Measurements from ENCODE around the gene ASGR1. TPM values are rescaled to one million over a fixed set of nuclear protein-coding genes. Genes with fewer than 3 reads are reported as not detected.
"Not testable (repeated sequence)": the region's sequence is repeated elsewhere in the genome, so short reads cannot be mapped to it uniquely, and the experiment has no call there.

The ASGR1 gene
- total and polyA plus RNA-seq, 9 donors: 0.20 to 3.3 (median 1.0) TPM

DNA sequence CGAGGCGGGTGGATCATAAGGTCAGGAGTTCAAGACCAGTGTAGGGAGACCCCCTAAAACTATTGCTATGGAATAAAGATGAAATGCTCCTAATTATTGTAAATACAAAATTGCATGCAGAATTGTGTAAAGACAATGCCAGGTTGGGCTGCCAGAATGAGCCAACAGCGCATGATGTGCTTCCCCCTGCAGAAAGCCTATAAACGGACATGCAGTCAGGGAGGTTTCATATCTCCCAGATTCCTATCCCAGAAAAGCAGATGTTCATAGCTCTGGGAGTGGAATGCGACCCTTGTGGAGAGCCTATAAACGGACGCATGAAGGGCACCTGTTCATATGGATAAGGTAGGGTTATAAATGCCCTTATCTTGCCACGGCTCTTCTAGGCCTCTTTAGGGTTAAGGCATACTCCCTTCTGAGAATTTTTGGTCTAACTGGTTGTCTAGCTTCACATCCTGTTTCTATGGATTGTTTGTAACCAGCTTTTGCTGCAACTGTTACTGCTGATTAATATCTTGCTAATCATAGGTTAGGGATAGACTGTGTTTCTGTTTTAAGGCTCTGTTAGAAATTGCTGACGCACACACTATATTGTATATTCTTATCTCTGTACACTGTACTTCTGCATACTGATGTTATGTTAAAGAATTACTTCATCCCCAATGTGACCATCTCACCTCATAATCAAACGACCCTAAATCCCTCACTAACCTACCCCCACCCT lies 10.2 kb downstream of the ASGR1 start:
- intact Hi-C loops (cut with DNase I); H3K27me3 ChIP-seq; DNase-seq; H3K4me3 ChIP-seq; H3K4me1 ChIP-seq (ENCODE audit: insufficient read depth); H3K36me3 ChIP-seq; H3K27ac ChIP-seq; H3K9me3 ChIP-seq: not testable (repeated sequence)
- 86 to 91% (median 89%) methylated on average over 10 of the region's 10 CpGs for WGBS, 3 donors

DNA sequence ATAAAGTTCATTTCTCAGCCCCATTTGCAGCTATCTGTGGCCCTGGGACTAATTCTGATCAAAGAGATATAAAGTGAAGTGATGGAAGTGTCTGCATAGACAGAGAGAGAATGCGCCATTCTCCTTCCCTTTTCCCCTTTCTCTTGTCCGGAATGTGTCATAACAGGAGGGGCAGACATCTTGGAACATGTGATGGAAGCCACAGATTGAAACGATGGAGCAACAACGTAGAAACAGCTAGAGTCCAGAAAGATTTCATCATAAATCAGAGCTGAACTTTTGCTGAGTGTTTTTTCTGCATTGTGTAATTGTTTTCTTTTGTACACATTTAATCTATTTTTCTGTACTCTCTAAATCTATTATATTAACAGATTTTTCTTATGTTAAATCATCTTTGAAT lies 11.3 kb downstream of the ASGR1 start:
- Histone ChIP-seq H3K9me3 (no peaks in the 10 kb centered on the region), H3K27ac (no peak overlapping the region), H3K36me3 (no peaks in the 10 kb centered on the region), H3K4me1 (ENCODE audit: insufficient read depth) (no peaks in the 10 kb centered on the region), H3K27me3 (no peaks in the 10 kb centered on the region), H3K4me3 (no peak overlapping the region)
- intact Hi-C loops (cut with DNase I): no loop called here
- DNase-seq: no peak
- WGBS, 3 donors: 56 to 64% (median 59%) methylated on average over 4 of the region's 4 CpGs
- TF ChIP-seq POLR2A (IDR thresholded peaks at IDR 0.05) (no peak), EP300 (IDR thresholded peaks at IDR 0.05) (no peak)
- TF ChIP-seq, protein P1, sequence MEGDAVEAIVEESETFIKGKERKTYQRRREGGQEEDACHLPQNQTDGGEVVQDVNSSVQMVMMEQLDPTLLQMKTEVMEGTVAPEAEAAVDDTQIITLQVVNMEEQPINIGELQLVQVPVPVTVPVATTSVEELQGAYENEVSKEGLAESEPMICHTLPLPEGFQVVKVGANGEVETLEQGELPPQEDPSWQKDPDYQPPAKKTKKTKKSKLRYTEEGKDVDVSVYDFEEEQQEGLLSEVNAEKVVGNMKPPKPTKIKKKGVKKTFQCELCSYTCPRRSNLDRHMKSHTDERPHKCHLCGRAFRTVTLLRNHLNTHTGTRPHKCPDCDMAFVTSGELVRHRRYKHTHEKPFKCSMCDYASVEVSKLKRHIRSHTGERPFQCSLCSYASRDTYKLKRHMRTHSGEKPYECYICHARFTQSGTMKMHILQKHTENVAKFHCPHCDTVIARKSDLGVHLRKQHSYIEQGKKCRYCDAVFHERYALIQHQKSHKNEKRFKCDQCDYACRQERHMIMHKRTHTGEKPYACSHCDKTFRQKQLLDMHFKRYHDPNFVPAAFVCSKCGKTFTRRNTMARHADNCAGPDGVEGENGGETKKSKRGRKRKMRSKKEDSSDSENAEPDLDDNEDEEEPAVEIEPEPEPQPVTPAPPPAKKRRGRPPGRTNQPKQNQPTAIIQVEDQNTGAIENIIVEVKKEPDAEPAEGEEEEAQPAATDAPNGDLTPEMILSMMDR (IDR thresholded peaks at IDR 0.05): no peak

DNA sequence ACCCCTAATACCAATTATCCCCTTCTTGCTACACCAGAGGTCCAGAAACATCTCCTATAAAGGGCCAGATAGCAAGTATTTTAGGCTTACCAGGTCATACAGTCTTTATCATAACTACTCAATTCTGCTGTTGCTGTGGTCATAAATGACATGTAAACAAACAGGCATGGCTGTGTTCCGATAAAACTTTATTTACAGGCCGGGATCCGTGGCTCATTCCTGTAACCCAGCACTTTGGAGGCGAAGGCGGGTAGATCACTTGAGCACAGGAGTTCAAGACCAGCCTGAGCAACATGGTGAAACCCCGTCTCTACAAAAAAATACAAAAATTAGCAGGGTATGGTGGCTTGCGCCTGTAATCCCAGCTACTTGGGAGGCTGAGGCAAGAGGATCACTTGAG lies 12.3 kb downstream of the ASGR1 start:
- Histone ChIP-seq H3K36me3 (no peaks in the 10 kb centered on the region), H3K27ac (no peak overlapping the region), H3K4me1 (ENCODE audit: insufficient read depth) (no peaks in the 10 kb centered on the region), H3K4me3 (no peak overlapping the region), H3K27me3 (no peaks in the 10 kb centered on the region), H3K9me3 (no peaks in the 10 kb centered on the region)
- intact Hi-C loops (cut with DNase I): no loop called here
- no peak for DNase-seq
- TF ChIP-seq, protein P1 (IDR thresholded peaks at IDR 0.05): no peak
- TF ChIP-seq POLR2A (IDR thresholded peaks at IDR 0.05): no peak
- no peak for TF ChIP-seq EP300 (IDR thresholded peaks at IDR 0.05)
- WGBS, 3 donors: 92 to 96% (median 93%) methylated on average over 7 of the region's 7 CpGs

DNA sequence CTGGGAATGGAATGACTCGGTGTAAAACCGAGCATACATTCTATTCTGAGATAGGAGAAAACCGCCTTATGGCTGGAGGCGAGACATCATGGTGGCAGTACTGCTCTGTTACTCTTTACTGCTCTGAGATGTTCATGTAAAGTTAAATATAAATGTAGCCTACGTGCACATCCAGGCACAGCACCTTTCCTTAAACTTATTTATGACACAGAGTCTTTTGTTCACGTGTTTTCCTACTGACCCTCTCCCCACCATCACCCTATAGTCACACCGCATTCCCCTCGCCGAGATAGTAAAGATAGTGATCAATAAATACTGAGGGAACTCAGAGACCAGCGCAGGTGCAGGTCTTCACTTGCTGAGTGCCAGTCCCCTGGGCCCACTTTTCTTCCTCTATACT lies 19.6 kb downstream of the ASGR1 start:
- intact Hi-C loops (cut with DNase I); H3K4me1 ChIP-seq (ENCODE audit: insufficient read depth): not testable (repeated sequence)
- 44 to 49% (median 45%) methylated on average over 10 of the region's 10 CpGs for WGBS, 3 donors

DNA sequence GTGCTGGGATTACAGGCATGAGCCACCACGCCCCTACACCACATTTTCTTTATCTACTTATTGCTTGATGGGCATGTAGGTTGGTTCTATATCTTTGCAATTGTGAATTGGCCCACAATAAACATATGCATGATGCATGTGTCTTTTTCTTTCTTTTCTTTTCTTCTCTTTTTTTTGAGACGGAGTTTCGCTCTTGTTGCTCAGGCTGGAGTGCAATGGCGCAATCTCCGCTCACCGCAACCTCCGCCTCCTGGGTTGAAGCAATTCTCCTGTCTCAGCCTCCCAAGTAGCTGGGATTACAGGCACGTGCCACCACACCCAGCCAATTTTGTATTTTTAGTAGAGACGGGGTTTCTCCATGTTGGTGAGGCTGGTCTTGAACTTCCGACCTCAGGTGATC lies 20.7 kb downstream of the ASGR1 start:
- H3K27me3 ChIP-seq; H3K4me1 ChIP-seq (ENCODE audit: insufficient read depth); H3K9me3 ChIP-seq; DNase-seq; H3K36me3 ChIP-seq; H3K27ac ChIP-seq; H3K4me3 ChIP-seq; intact Hi-C loops (cut with DNase I): not testable (repeated sequence)
- WGBS, 3 donors: 86 to 88% (median 88%) methylated on average over 10 of the region's 10 CpGs

More for the DNA sequence above, 19.6 kb downstream of the ASGR1 start:
- not testable (repeated sequence) for H3K36me3 ChIP-seq, DNase-seq, H3K9me3 ChIP-seq, H3K27me3 ChIP-seq, H3K27ac ChIP-seq, H3K4me3 ChIP-seq

DNA sequence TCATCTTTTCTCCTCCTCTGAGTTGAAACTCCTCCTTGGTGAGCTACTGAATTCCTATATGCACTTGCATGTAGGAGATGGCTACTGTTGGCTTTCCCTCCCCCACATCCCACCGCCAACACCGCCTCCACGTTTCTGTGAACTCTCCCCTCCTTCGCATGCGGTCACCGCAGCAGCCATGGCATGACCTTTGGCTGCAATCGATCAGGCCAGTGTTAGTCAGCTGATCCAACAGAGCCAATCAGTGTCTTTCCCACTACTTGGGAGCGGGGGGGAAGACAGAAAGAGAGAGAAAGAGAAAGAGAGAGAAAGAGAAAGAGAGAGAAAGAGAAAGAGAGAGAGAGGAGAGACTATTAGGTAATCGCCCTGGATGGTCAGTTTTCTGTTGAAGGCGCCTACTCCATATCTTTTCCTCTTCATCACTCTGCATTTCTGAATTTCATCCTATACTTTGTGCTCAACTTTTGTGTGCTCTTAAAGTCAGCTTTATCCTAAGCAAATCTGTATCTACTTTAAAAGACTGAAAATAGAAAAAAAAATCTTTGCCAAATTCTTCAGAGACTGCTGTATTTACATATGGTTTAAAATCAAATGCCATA lies 22.7 kb downstream of the ASGR1 start:
- WGBS, 3 donors: 25 to 46% (median 29%) methylated on average over 10 of the region's 10 CpGs
- Histone ChIP-seq H3K9me3 (no peaks in the 10 kb centered on the region), H3K27ac (no peak overlapping the region), H3K4me1 (ENCODE audit: insufficient read depth) (no peaks in the 10 kb centered on the region), H3K36me3 (no peaks in the 10 kb centered on the region), H3K27me3 (no peaks in the 10 kb centered on the region), H3K4me3 (no peak overlapping the region)
- TF ChIP-seq, protein P1 (IDR thresholded peaks at IDR 0.05): no peak
- TF ChIP-seq EP300 (IDR thresholded peaks at IDR 0.05) (no peak), POLR2A (IDR thresholded peaks at IDR 0.05) (no peak)
- no peak for DNase-seq
- intact Hi-C loops (cut with DNase I): no loop called here
